Measurements from ENCODE around the gene HOXB2.
A peak's percentile ranks its signal among the peaks of the same experiment; 100 is the strongest.

HOXB2 gene

GRCh38 chr17:48541036-48541576, 3.8 kb downstream of the HOXB2 start (continued):
- TF ChIP-seq ZNF148 (tag by site-specific recombination; IDR thresholded peaks at IDR 0.05; ENCODE audit: borderline replicate concordance): no peak
- TF ChIP-seq ZNF394 (tag by site-specific recombination; IDR thresholded peaks at IDR 0.05; ENCODE audit: borderline replicate concordance): no peak
- no peak for TF ChIP-seq ZNF707 (tag by site-specific recombination; IDR thresholded peaks at IDR 0.05)
- no peak for TF ChIP-seq BCL11B (tag by site-specific recombination; IDR thresholded peaks at IDR 0.05; ENCODE audit: low read depth)
- TF ChIP-seq ZNF660 (tag by site-specific recombination; IDR thresholded peaks at IDR 0.05): peak; percentile 12; the same call in 1 of the 2 replicates
- TF ChIP-seq ZNF449 (tag by site-specific recombination; IDR thresholded peaks at IDR 0.05): no peak
- TF ChIP-seq ATF2 (tag by site-specific recombination; IDR thresholded peaks at IDR 0.05; ENCODE audit: low read depth): no peak
- TF ChIP-seq ZNF433 (tag by site-specific recombination; IDR thresholded peaks at IDR 0.05; ENCODE audit: low read depth): no peak
- TF ChIP-seq ZNF624 (tag by site-specific recombination; IDR thresholded peaks at IDR 0.05): no peak
- no peak for TF ChIP-seq KLF16 (tag by site-specific recombination; IDR thresholded peaks at IDR 0.05)
- TF ChIP-seq ZNF391 (tag by site-specific recombination; IDR thresholded peaks at IDR 0.05; ENCODE audit: borderline replicate concordance, low read depth): no peak
- no peak for TF ChIP-seq REST (tag by site-specific recombination; IDR thresholded peaks at IDR 0.05)
- no peak for TF ChIP-seq EGR2 (tag by site-specific recombination; IDR thresholded peaks at IDR 0.05; ENCODE audit: low read depth)
- no peak for TF ChIP-seq ZNF580 (tag by site-specific recombination; IDR thresholded peaks at IDR 0.05)

- peaks cover 5 to 11% of the 10 kb centered on the region in 2 experiments; a peak in 2 of 3 replicates for H3K36me3 ChIP-seq (ENCODE audit: control insufficient read depth in 2 of 2, insufficient read depth in 1 of 2, low read length in 2 of 2)
- no peak overlapping the region for H3K4me3 ChIP-seq (ENCODE audit: low read depth, low read length)
- POLR2A ChIA-PET: interaction anchor here (1.3 to 2.8 kb wide), 4 partner anchors 15 to 56 kb away, joined by 3 to 25 read pairs (median 8); no protein-coding TSS in a partner anchor
- peaks cover 12% of the 10 kb centered on the region for H3K4me1 ChIP-seq (ENCODE audit: control insufficient read depth, insufficient read depth, low read length)
- CTCF ChIA-PET: interaction anchor here (0.8 to 2.8 kb wide), 9 partner anchors 12 to 85 kb away, joined by 3 to 22 read pairs (median 4); no protein-coding TSS in a partner anchor
- H3K9me3 ChIP-seq (ENCODE audit: control insufficient read depth, insufficient read depth, low read depth, low read length): no peaks in the 10 kb centered on the region
- peak; percentile 25; the same call in 1 of the 2 replicates for TF ChIP-seq ZBTB20 (tag by site-specific recombination; IDR thresholded peaks at IDR 0.05)
- TF ChIP-seq GLIS1 (tag by site-specific recombination; IDR thresholded peaks at IDR 0.05): peak; percentile 64; the same call in 1 of the 2 replicates
- no peak for TF ChIP-seq ZNF280C (tag by site-specific recombination; IDR thresholded peaks at IDR 0.05)
- H3K27ac ChIP-seq (ENCODE audit: extremely low read depth, low read depth, low read length): 0 out of 2 replicates have a peak overlapping the region, but pooled peaks have one; percentile 4
Observed at GRCh38 chr17:48540213-48540612, 4.7 kb downstream of the HOXB2 start.
